DMS153 (cell line): ENCODE data around the gene KIF5B.
"Not testable (repeated sequence)": the region's sequence is repeated elsewhere in the genome, so short reads cannot be mapped to it uniquely, and the experiment has no call there.

Experiments
- DNase-seq: peaks from one replicate; lab custom pipeline; 2025; lab: John Stamatoyannopoulos, UW

Gene KIF5B

GRCh38 chr10:32059472-32059871 lies 3.2 kb upstream of the KIF5B start:
- DNase-seq: no peak

- DNase-seq: no peak
These were observed 779 bp upstream of the KIF5B start for GRCh38 chr10:32057036-32057372.

- DNase-seq: no peak
These were observed 618 bp downstream of the KIF5B start for GRCh38 chr10:32055478-32056135.

- no peak for DNase-seq
These were observed 2.1 kb downstream of the KIF5B start for GRCh38 chr10:32054094-32054493.

GRCh38 chr10:32053392-32053791 lies 2.8 kb downstream of the KIF5B start:
- DNase-seq: not testable (repeated sequence)

GRCh38 chr10:32051926-32052325 lies 4.3 kb downstream of the KIF5B start:
- no peak for DNase-seq

- DNase-seq: peak; percentile 6
These were observed 6.0 kb downstream of the KIF5B start for GRCh38 chr10:32050177-32050576.

- no peak for DNase-seq
These were observed 7.1 kb downstream of the KIF5B start for GRCh38 chr10:32049113-32049512.

GRCh38 chr10:32048282-32048681 lies 7.9 kb downstream of the KIF5B start:
- DNase-seq: no peak

- no peak for DNase-seq
These were observed 8.3 kb downstream of the KIF5B start for GRCh38 chr10:32047881-32048280.

GRCh38 chr10:32046151-32046550 lies 10.1 kb downstream of the KIF5B start:
- DNase-seq: no peak

GRCh38 chr10:32042730-32043129 lies 13.5 kb downstream of the KIF5B start:
- DNase-seq: not testable (repeated sequence)

GRCh38 chr10:32041290-32042028 lies 14.8 kb downstream of the KIF5B start:
- DNase-seq: no peak

- no peak for DNase-seq
These were observed 16.5 kb downstream of the KIF5B start for GRCh38 chr10:32039734-32040133.

- DNase-seq: no peak
These were observed 17.4 kb downstream of the KIF5B start for GRCh38 chr10:32038777-32039176.

GRCh38 chr10:32036922-32037321 lies 19.3 kb downstream of the KIF5B start:
- DNase-seq: no peak

- DNase-seq: no peak
These were observed 21.2 kb downstream of the KIF5B start for GRCh38 chr10:32035038-32035437.

GRCh38 chr10:32033171-32033570 lies 23.1 kb downstream of the KIF5B start:
- no peak for DNase-seq

GRCh38 chr10:32031920-32032319 lies 24.3 kb downstream of the KIF5B start:
- DNase-seq: no peak

GRCh38 chr10:32031424-32031823 lies 24.8 kb downstream of the KIF5B start:
- DNase-seq: no peak

GRCh38 chr10:32028710-32029109 lies 27.5 kb downstream of the KIF5B start:
- no peak for DNase-seq

- DNase-seq: no peak
These were observed 33.0 kb downstream of the KIF5B start for GRCh38 chr10:32023264-32023663.

- no peak for DNase-seq
These were observed 39.2 kb downstream of the KIF5B start for GRCh38 chr10:32017044-32017443.

- no peak for DNase-seq
These were observed 40.8 kb downstream of the KIF5B start for GRCh38 chr10:32015386-32015785.
